HG03095 (cell line): ENCODE measurements around the gene RASSF4.

Source experiments
- ATAC-seq: cut with Tn5 transposase; IDR thresholded peaks from one replicate; pipeline ENCODE4 v1.9.1; 2021; ENCODE audit warnings: moderate library complexity; ENCODE audit not compliant: unreplicated experiment

RASSF4 gene

DNA sequence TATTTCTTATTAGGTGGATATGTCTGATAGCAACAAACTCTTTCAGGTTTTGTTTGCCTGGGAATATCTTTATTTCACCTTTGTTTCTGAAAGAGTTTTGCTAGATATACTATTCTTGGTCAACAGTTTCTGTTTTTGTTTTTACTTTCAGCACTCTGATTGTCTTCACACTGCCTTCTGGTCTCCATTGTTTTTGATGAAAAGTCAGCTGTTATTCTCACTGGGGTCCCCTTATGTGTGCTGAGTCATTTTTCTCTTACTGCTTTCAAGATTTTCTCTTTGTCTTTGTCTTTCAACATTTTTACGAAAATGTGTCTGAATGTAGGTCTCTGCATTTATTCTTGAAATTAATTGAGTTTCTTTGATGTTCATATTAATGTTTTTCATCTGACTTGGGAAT, 15.2 kb upstream of the RASSF4 start:
- ATAC-seq: no peak

DNA sequence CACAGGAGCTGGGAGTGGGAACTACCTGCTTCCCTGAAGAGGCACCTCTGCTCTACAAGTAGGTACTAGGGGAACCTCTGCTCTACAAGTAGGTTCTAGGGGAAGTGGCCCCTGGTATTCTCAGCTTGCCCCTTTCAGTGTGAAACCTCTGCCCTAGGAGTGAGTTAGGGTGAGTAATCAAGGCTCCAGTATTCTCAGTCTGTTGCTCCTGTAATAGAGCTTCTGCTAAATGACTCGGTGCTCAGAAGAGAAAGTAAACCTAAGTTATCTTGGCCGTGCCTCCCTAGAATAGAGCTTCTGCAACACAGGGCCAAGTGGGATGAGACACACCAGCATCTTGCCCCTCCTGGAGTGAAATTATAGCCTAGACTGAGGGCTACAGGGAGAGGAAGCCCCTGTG, 13.4 kb upstream of the RASSF4 start:
- peak; percentile 41 for ATAC-seq

DNA sequence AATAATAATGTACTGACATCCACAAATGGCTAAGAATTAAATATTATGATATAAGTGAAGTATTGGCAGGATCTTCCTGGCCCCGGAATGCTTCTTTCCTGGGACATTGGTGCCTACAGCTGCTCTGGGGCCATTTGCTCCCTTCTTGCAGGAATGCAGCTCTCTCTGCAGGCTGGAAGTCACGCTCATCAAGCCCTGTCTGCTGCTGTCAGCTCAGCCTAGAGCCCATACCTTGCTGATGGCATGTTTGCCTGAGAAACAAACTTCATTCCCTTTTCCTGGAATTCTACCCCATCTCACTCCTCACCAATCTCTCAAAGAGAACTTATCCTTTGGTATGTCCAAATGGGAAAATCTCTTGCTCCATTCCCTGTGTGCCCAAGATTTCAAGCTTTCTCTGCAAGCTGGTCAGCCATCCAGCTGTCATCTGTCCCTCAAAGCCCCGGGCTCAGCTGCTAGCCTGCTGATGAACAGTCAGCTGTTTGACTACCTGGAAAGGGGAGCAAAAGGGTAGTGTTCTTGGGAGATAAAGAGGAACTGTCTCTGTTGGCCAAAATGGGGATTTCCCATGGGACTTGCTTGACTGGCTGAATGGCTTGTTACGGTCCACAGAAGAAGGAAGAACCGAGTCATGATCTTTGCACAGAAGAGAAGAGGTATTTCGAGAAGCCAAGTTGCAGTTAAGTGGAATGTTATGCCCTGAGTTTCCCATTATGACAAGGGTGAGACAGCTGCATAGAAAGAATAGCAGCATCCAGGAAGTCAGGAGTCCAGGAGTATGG, 12.0 kb upstream of the RASSF4 start:
- ATAC-seq: peak; percentile 65

DNA sequence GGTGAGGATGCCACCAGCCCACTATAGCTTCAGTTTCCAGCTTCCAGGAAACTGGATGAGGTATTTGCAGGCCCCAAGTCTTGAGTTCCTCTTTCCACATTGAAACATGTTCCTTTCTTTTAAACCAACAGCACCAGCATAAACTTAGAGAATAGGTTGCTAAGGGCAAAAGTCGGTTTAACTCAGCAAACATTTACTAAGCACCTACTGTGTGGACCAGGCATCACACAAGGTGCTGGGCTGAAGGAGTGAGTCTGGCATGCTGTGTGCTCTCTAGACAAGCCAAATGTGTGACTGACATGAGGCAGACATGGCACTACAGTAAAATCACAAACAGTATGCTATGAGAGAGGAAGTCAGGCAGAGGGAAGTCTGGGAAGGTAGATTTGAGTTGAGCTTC, 11.0 kb upstream of the RASSF4 start:
- no peak for ATAC-seq

DNA sequence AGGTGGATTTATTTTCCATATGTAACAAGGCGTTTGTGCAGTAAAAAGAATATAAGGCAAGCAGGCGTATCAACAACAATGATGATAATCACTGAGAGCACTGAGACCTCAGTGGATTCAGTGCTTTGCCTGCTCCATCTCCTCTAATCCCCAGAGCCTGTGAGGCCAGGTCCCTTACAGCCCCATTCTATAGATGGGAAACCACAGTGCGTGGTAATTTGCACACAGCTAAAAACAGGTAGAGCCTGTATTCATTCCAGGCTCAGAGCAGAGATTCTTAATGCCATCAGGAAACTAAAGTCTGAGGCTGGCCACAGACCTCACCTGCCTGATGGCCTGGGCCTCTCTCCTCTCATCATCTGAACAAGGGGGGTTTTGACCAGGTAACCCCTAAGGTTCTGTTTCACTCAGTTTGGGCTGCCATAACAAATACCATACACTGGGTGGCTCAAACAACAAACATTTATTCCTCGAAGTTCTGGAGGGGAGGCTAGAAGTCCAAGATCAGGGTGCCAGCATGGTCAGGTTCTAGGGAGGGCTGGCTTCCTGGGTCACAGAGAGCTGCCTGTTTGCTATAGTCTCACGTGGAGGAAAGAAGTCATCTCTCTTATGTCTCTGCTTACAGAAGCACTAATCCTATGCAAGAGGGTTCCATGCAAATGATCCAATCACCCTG, 10.3 kb upstream of the RASSF4 start:
- no peak for ATAC-seq

DNA sequence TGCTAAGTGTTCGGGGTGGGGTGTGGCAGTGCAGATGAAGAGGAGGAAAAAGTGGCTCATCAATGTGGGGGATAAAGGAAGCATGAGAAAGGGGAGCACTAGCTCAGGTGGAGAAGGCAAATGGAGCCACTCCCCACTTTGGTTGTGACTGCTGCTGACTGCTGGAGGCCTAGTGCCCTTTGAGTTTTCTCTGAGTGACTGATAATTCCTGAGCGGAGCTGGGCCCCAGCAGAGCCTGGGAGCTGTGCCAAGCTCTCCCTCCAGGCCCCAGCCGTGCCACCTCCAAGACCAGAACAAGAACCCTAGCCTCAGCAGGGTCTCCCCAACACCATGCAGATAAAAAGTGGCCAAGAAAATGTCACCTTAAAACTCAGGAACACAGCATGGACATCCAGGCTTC, 9.7 kb upstream of the RASSF4 start:
- ATAC-seq: no peak

DNA sequence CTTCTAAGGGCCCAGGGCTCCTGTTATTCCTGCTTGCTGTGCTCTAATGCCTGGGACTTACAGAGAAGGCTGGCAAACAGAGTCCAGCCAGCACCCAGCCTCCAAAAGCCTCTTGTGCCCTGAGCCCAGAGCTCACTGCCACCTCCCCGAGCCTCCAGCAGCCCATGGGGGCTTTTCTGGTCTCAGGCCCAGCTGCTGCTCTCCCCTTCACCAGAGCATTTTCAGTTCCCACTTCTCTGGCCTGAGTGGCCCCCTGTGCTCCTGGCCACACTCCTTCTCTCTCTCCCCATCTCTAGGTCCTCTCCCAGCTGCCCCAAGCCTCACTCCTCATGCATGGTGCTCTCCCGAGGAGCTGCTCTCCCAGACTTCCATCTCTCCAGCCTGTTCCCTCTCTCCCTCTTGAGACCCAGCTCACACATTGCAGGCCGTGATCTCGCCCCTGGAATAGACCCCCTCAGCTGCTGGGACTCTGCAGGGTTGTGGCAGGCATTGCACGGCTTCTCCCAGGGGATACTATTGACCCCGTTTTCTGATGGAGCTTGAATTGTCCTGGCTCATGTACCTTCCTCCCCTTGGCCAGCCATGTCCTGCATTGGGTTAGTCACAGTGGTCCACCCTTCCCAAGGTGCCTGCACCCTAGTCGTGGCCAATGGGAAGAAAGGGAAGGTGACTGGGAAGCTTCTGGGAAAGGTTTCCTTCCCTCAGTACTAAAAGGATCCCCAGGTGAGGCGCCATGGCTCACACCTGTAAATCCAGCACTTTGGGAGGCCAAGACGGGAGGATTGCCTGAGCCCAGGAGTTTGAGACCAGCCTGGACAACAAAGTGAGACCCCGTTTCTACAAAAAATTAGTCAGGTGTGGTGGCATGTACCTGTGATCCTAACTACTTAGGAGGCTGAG, 9.0 kb upstream of the RASSF4 start:
- peak; percentile 35 for ATAC-seq

DNA sequence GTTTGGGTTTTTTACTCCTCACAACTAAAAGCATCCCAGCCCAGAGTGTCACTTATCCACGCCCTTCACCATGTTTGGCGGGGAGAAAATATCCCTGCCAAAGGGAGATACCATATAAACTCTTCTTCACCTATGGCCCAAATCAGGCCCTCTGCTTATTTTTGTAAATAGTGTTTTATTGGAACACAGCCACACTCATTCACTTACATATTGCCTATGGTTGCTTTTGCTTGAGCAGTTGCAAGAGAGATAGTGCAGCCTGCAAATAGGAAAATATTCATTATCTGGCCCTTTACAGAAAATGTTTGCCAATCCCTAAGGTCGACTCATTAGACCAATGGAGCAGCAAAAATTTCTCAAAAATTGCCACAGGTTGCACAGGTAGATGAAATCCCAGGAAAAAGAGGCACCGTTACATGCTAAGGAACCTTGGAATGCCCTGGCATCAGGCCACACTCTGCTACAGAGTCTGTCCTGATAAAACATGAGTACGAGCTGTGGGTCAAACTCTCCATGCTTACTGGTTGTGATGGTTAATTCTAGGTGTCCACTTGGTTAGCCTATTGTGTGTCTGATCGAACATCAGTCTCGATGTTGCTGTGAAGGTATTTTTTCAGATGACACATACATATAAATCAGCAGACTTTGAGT, 7.9 kb upstream of the RASSF4 start:
- ATAC-seq: no peak

DNA sequence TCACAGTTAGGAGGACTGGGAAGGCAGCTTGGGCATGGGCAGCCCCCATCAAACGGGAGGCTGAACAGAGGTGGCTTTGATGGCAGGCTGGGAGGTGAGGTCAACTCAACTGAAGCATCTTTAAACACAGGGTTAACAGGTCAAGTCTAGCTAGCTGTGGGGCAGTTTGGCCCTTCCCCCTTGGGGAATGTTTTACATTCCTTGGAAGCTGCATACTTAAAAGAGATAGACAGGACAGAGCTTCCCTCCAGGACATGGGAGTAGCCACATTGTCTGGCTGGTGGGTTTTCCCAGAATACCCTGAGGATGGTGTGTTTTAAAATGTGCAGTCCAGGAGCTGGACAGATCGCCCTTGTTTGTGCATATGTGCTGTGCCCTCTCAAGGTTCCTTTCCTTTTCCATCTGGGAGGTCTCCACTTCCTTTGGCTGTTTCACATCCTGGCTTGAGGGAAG, 6.8 kb upstream of the RASSF4 start:
- ATAC-seq: no peak

DNA sequence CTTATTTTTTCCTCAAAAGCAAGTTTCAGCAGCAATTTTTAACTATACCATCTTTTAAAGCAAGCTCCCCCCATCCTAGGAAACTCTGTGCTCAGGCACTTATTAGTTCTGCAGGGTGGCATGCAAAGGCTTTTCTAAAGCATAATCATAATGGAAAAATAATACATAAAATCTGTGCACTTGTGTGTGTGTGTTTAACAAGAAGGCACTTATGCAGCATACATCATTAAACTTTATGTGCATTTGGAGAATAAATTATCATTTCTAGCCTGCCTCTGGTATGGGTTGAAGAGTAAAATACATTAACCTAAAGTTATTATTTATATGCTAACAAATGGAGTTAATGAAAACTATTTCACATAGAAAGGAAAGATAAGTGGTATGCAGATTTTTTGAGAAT, 5.6 kb upstream of the RASSF4 start:
- ATAC-seq: no peak

DNA sequence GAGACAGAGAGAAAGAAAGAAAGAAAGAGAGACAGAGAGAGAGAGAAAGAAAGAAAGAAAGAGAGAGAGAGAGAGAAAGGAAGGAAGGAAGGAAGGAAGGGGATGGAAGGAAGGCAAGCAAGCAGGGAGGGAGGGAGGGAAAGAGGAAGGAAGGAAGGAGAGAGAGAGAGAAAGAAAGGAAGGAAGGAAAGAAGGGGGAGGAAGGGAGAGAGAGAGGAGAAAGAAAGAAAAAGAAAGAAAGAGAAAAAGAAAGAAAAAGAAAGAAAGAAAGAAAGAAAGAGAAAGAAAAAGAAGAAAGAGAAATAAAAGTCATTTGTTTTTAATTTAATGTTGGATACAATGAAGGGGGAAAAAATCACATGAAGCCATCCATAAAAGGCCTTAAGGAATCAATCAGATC, 4.6 kb upstream of the RASSF4 start:
- ATAC-seq: no peak

DNA sequence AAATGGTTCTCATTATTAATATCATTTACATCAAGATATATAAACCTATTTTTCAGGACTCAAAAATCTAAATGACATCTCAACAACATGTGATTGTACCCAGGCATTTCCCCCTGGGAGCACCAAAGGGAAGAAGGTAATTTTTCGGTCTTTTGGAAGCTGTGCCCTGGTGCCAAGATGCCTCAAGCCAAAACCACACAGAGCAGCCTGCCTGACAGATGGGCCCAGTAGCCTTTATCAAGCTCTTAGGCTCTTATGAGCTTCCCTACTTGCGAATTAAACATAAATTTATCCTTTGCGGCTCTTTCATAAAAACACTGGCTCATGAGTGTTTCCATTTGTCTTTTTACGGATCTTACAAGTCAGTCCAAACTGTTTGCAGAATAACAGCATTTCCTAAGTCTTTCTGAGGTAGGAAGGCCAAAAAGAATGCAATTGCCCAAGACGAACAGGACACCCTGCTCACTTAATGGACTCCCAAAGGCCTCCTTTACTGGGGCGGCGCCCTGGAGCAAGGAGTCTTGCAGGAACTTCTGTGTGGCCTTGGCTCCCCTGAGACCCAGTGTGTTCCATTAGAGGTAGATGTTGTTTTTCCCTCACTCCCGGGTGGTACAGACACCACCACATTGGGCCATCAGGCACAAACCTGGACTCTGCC, 4.1 kb upstream of the RASSF4 start:
- ATAC-seq: no peak

DNA sequence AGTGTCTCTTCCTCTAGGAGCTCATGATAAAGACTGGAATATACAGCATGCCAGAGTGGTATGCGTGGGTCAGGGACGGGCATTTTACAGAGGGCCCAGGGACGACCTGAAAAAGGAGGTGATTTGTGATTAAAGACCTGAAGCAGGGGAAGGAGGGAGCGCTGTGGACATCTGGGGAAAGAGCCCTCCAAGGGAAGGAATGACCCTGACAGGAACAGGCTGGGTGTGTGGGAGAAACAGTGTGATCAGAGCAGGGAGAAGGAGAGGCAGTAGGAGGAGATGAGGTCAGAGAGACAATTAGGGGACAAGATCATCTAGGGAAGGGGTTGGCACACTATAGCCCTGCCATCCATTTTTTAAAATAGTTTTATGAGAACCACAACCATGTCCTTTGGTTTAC, 3.4 kb upstream of the RASSF4 start:
- ATAC-seq: no peak

DNA sequence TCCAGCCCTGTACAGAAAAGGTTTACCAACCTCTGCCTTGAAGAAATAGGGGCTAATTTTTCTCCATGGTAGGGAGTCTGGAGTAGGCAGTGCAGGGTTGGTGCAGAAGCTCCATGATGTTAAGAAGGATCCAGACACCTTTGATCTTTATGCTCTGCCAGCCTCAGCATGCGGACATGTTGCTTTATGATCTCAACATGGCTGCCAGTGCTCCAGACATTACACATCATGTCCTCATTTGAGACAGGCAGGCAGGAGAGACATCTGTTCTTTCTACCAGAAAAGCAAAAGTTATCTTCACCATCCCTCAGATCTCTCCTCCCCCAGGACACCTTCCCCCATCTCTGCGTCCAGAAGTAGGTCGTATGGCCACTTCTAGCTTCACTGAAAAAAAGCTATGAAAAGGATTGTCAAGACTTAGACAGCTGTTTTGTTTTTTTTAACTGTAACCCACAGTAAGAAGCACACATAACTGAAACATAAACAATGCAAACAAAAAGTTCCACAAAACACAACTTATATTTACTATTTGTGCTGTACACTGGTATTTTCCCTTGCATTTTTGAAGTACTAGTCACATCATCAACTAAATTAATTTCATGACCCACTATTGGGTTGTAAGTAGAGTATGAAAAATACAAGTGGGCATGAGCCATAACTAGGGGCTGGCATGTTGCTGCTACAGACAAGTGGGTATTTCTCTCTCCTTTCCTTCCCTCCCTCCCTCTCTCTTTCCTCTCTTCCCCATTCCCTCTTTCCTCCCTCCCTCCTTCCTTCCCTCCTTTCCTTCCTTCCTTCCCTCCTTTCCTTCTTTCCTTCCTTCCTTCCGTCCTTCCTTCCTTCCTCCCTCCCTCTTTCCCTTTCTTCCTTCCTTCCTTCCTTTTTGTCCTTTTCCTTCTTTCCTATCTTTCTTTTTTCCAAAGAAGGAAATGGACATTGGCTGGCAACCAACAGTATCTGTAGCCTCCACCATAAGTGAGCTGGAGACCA, 2.6 kb upstream of the RASSF4 start:
- no peak for ATAC-seq

DNA sequence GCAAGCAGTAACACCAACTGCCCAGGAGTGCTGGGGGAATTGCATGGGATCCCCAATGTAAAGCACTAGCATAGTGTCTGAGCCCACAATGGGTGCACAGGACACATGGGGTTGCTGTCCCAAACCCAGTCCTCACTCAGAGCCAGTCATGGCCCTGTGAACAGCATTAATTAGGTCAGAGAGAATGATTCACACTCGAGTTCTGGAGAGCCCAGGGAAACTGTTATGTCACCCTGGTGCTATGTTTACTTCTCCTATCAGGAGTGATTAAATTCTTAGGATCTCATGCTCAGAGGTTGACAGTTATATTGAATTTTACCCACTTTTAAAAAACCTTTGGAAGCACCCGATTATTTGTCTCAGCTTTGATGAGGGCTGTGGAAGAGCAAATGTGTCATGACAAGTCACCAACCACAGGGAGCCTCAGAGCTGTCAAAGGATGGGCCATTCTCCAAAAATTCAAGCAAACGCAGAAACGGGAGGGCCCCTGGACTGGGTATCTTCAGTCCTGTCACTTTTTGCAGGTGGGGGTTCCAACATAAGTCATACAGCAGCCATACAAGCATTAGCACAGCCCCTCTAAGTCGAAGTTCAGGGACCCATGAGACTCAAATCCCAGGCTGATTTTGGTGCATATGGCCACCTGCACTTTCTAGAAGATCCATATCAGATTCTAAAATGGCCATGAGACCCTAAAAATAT, 1.3 kb upstream of the RASSF4 start:
- ATAC-seq: no peak

DNA sequence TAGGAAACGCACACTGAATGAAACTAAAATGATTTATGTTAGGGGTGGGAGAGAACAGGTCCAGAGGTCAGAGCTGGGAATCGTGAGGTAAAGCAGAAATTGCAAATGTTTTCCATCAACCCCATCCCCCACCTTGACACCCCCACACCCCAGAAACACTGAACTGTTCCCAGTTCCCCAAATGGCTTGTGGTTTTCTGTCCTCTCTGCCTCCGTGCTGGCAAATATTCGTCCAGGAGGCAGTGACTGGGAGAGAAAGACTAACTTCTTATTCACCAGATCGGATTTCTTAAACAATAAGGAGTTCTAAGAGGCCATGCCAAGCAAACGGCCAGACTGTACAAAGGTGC, 730 bp upstream of the RASSF4 start:
- no peak for ATAC-seq

DNA sequence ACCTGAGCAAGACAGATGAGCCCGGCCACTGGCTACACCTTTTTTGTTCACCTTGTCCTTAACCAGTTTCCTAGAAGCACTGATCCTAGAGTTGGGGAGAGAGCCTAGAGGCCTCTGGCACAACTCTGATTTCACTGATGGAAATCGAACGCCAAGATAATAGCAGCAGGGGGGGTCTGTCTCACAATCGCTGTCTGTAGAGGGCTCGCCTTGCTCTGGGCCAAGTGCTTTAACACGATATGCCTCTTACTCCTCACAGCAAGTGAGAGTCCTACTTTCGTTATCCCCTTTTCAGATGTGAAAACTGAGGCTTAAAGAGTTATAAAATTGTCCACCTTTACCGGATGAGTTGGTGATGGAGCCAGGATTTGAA, 472 bp downstream of the RASSF4 start:
- no peak for ATAC-seq

DNA sequence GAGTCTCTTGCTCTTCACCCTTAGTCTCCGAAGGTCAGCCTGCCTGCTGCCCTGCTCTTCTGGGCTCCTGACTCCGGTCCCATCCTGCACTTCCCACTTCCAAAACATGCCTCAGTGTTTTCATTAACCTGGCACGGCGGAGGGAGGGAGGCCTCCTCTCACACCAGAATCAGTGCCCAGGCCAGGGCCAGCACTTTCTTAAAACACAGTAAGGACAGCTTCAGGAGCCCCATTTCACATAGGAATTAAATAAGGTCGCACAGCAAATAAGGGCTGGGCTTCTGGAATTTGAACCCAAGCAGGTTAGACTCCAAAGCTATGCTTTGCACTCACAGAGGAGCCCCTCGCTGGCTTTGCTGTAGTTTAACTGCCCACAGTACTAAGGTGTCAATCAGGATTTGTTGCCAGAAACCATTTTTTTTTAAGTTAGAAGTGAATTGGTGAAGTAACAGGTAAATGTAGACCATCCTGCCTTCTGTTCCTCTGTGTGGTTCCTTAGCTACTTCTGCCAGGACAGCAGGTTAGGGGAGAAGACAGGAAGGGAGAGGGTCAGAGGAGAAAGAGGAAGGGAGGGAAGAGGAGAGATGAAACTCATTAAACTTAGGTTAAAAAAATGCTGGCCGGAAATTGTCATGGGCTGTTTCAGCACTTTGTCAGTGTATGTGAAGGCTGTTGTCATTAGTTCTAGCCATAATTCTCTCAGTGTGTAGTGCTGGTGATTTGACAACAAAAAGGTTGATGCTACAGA, 1.1 kb downstream of the RASSF4 start:
- ATAC-seq: no peak
